ENCODE data around the gene MED10.

GRCh38 chr5:6378766-6379103 lies 388 bp upstream of the MED10 start:
- TF ChIP-seq CTCF (optimal IDR thresholded peaks at IDR 0.05 in 1 of 3, IDR thresholded peaks at IDR 0.05 in 1 of 3, conservative IDR thresholded peaks at IDR 0.05 in 1 of 3; ENCODE audit: extremely low read depth in 1 of 3, insufficient read depth in 2 of 3, low read length in 3 of 3) (no peak), EZH2 (IDR thresholded peaks at IDR 0.05; ENCODE audit: low read length) (no peak)

All from keratinocyte (primary cell).